A549 (cell line): ENCODE results near the gene ITGA11.

Experiments used
- CEBPB ChIP-seq, 2 experiments: fragments of >200 bp in 1 of 2; sonication (Bioruptor Twin) in 1 of 2; formaldehyde crosslinking in 1 of 2; IDR thresholded peaks; 2 replicates each; pipeline ENCODE4 v1.6.1; 2012 to 2016
- CHD4 ChIP-seq: fragments of 200-600 bp; sonication (generic); IDR thresholded peaks from 2 replicates; pipeline ENCODE4 v1.6.1; 2016; ENCODE audit warnings: antibody characterized with exemption, mild to moderate bottlenecking, borderline replicate concordance
- CTCF ChIP-seq: fragments of >200 bp; sonication (Bioruptor Twin); formaldehyde crosslinking; IDR thresholded peaks from 3 replicates; pipeline ENCODE4 v1.5.1; 2016
- EP300 ChIP-seq, 2 experiments: fragments of >200 bp; sonication (Bioruptor Twin); formaldehyde crosslinking; IDR thresholded peaks; 2 replicates in 1 of 2; 3 replicates in 1 of 2; pipeline ENCODE4 v1.6.1; 2016 to 2017
- JUNB ChIP-seq: fragments of >200 bp; sonication (Bioruptor Twin); formaldehyde crosslinking; IDR thresholded peaks from 2 replicates; pipeline ENCODE4 v1.6.1; 2016
- MAX ChIP-seq: IDR thresholded peaks from 2 replicates; pipeline ENCODE4 v1.6.1; 2012

- TF ChIP-seq MAX (no peak), CHD4 (no peak), CTCF (no peak), JUNB (no peak), EP300 (IDR thresholded peaks at IDR 0.05) (no peak), CEBPB (IDR thresholded peaks at IDR 0.05) (no peak)
Observed at GRCh38 chr15:68310178-68310803, 121.7 kb downstream of the ITGA11 start.
